NCI-H460 (cell line): ENCODE measurements around the gene PFKP. TPM values are rescaled to one million over a fixed set of nuclear protein-coding genes. Genes with fewer than 3 reads are reported as not detected.
"Not testable (repeated sequence)": the region's sequence is repeated elsewhere in the genome, so short reads cannot be mapped to it uniquely, and the experiment has no call there.

Experiments
- DNase-seq: peaks from one replicate; pipeline ENCODE4 v3.0.0-alpha.2; 2016; ENCODE audit warnings: low read depth; ENCODE audit errors: extremely low read depth
- total RNA-seq: library from RNA; depleted of rRNA; stranded (reverse); fragments of >200 nt; shearing (Covaris generic); gene quantifications from 2 replicates; pipeline ENCODE4 v1.2.3, GENCODE V29; 2014

Gene PFKP
- total RNA-seq, 1 experiment from 2014 or later, result 190 TPM

GRCh38 chr10:3046210-3046779 is 21.1 kb upstream of the PFKP start:
- no peak for DNase-seq

GRCh38 chr10:3046981-3047547 is 20.3 kb upstream of the PFKP start:
- DNase-seq, result no peak

GRCh38 chr10:3047596-3047995 is 19.8 kb upstream of the PFKP start:
- DNase-seq, result no peak

- DNase-seq, result no peak
Measured at GRCh38 chr10:3048119-3049019, 19.0 kb upstream of the PFKP start.

GRCh38 chr10:3051692-3052091 is 15.7 kb upstream of the PFKP start:
- DNase-seq, result no peak

- DNase-seq, result no peak
Measured at GRCh38 chr10:3053155-3053554, 14.2 kb upstream of the PFKP start.

- no peak for DNase-seq
Measured at GRCh38 chr10:3054183-3054850, 13.0 kb upstream of the PFKP start.

GRCh38 chr10:3054851-3055199 is 12.5 kb upstream of the PFKP start:
- DNase-seq, result no peak

GRCh38 chr10:3056280-3057037 is 10.9 kb upstream of the PFKP start:
- DNase-seq, result no peak

- DNase-seq, result no peak
Measured at GRCh38 chr10:3057946-3058345, 9.4 kb upstream of the PFKP start.

GRCh38 chr10:3059974-3060373 is 7.4 kb upstream of the PFKP start:
- no peak for DNase-seq

GRCh38 chr10:3060481-3060889 is 6.9 kb upstream of the PFKP start:
- DNase-seq, result no peak

GRCh38 chr10:3061323-3061898 is 5.9 kb upstream of the PFKP start:
- not testable (repeated sequence) for DNase-seq

GRCh38 chr10:3062502-3063186 is 4.7 kb upstream of the PFKP start:
- no peak for DNase-seq

GRCh38 chr10:3064423-3064822 is 2.9 kb upstream of the PFKP start:
- DNase-seq, result no peak

GRCh38 chr10:3065622-3066021 is 1.7 kb upstream of the PFKP start:
- no peak for DNase-seq

- no peak for DNase-seq
Measured at GRCh38 chr10:3066317-3067117, 831 bp upstream of the PFKP start.

GRCh38 chr10:3067859-3068179 is 471 bp downstream of the PFKP start:
- DNase-seq, result no peak
